ENCODE data around the gene CDK12.
"Not testable (repeated sequence)": the region's sequence is repeated elsewhere in the genome, so short reads cannot be mapped to it uniquely, and the experiment has no call there.

Gene CDK12

DNA sequence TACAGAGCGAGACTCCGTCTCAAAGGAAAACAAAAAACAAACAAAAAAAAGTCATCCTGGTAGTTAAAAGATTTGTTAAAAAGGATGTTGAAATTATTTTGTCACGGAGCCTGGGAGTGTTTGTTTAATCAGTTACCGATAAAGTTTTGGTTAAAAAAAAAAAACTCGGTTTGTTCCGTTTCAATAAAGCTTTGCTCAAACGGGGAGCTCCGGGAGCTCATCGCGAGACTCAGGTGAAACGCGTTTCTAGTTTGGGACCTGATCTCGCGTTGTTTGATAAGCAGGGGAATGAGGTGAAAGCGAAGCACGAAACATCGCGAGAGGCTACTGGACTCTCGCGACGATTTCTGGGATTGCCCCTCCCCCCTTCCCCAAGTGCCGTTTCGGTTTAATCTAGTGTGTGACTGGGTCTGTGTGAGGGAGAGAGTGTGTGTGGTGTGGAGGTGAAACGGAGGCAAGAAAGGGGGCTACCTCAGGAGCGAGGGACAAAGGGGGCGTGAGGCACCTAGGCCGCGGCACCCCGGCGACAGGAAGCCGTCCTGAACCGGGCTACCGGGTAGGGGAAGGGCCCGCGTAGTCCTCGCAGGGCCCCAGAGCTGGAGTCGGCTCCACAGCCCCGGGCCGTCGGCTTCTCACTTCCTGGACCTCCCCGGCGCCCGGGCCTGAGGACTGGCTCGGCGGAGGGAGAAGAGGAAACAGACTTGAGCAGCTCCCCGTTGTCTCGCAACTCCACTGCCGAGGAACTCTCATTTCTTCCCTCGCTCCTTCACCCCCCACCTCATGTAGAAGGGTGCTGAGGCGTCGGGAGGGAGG, at the start of gene CDK12:
Gene CDK12, plus strand, starts transcription at position 374 of the 813 bp plus-strand sequence. CDS start 586 bp downstream, outside the sequence.
- TF ChIP-seq, protein P1, sequence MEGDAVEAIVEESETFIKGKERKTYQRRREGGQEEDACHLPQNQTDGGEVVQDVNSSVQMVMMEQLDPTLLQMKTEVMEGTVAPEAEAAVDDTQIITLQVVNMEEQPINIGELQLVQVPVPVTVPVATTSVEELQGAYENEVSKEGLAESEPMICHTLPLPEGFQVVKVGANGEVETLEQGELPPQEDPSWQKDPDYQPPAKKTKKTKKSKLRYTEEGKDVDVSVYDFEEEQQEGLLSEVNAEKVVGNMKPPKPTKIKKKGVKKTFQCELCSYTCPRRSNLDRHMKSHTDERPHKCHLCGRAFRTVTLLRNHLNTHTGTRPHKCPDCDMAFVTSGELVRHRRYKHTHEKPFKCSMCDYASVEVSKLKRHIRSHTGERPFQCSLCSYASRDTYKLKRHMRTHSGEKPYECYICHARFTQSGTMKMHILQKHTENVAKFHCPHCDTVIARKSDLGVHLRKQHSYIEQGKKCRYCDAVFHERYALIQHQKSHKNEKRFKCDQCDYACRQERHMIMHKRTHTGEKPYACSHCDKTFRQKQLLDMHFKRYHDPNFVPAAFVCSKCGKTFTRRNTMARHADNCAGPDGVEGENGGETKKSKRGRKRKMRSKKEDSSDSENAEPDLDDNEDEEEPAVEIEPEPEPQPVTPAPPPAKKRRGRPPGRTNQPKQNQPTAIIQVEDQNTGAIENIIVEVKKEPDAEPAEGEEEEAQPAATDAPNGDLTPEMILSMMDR (IDR thresholded peaks at IDR 0.05; ENCODE audit: insufficient read depth, missing control alignments): no peak
- DNase-seq (ENCODE audit: insufficient read length, low spot score): peak; percentile 78
- FAIRE-seq: no peak

DNA sequence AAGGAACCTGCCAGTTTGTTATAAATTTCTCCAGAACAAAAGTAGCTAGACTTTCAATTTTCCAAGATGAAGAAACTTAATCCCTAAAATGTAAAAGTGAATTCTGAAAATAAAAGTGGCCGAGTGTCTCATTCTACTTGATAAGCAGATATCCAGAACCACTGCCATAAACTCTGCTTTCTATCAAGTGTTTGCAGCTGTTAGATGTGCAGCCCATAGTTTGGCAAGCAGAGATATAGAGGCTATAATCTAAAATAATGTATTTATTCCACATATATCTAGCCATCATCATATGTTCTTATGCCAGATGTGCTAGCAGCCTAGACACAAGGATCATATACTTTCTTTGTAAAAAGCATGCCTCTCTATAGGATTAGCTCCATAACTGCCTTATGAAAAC, 45.1 kb upstream of the CDK12 start:
- TF ChIP-seq, protein P1 (IDR thresholded peaks at IDR 0.05; ENCODE audit: insufficient read depth, missing control alignments): no peak
- no peak for FAIRE-seq
- no peak for DNase-seq (ENCODE audit: insufficient read length, low spot score)

DNA sequence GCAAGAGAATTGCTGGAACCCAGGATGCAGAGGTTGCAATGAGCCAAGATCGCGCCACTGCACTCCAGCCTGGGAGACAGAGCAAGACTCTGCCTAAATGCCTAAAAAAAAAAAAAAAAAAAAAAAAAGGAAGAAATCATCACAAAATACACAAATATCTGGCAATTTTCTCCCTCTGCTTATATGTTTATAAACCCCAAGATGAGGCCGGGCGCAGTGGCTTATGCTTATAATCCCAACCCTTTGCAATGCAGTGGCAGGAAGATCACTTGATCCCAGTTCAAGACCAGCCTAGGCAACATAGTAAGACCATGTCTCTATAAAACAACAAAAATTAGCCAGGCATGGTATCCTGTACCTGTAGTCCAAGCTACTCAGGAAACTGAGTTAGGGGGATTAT, 31.7 kb upstream of the CDK12 start:
- no peak for FAIRE-seq

DNA sequence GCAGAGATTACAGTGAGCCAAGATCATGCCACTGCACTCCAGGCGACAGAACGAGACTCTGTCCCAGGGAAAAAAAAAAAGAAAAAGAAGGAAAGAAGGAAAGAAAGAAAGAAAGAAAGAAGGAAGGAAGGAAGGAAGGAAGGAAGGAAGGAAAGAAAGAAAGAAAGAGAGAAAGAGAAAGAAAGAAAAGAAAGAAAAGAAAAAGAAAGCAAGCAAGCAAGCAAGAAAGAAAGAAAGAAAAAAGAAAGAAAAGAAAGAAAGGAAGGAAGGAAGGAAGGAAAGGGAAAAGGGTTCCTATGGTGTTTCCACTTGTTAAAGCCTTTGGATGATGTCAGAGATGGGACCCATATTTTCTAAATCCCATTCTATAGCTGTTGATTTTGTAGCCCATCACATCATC, 21.4 kb upstream of the CDK12 start:
- DNase-seq (ENCODE audit: insufficient read length, low spot score); FAIRE-seq: not testable (repeated sequence)

More for the DNA sequence above, 31.7 kb upstream of the CDK12 start:
- DNase-seq (ENCODE audit: insufficient read length, low spot score): no peak
- TF ChIP-seq, protein P1 (IDR thresholded peaks at IDR 0.05; ENCODE audit: insufficient read depth, missing control alignments): no peak

DNA sequence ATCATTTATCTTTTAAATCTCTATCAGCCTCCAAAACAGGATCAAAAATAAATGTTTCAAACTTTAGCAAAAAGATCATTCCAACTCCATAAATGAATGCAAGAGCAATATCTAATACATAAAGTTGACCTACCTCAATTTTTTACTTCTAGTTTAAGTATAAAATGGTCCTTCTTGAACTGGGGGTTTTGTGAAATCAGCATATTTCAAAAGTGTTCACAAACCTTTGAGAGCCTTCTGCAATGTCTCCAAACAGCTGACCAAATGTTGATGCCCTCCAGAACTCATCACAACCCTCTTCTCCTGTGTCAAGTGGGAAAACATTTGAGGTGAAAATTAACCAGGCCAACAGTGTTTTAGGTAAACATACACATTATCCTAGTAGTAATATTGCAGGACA, 18.0 kb upstream of the CDK12 start:
- TF ChIP-seq, protein P1 (IDR thresholded peaks at IDR 0.05; ENCODE audit: insufficient read depth, missing control alignments): no peak
- DNase-seq (ENCODE audit: insufficient read length, low spot score) (no peak), FAIRE-seq (no peak)

DNA sequence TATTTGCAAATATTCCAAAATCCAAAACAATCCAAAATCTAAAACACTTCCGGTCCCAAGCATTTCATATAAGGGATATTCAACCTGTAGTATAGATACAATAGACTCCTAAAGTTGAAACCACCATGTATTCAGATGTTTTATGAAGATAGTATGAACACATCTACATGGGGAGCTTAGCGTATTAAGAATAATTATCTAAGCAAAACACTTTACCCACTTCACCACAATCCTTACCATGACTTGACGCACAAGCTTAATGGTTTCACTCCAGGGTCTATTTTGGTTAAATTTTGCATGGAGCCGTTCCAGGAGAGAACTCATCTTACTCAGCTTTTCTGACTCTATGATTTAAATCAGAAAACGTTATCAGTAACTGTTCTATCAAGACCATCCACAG, 13.7 kb upstream of the CDK12 start:
- TF ChIP-seq, protein P1 (IDR thresholded peaks at IDR 0.05; ENCODE audit: insufficient read depth, missing control alignments): no peak
- FAIRE-seq: no peak

DNA sequence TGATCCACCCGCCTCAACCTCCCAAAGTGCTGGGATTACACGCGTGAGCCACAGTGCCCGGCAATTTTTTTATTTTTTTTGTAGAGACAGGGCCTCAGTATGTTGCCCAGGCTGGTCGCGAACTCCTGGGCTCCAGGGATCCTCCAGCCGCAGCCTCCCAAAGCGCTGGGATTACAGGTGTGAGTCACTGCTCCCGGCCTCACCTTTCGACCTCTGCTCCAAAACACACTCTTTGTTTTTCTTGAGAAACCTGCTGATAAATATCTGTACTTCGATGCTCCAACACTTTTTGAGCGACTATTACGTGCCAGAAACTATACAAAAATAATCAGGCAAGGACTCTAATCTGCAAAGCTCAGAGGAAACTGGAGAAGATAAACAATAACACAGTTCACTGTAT, 11.2 kb upstream of the CDK12 start:
- FAIRE-seq (no peak), DNase-seq (ENCODE audit: insufficient read length, low spot score) (no peak)
- TF ChIP-seq, protein P1 (IDR thresholded peaks at IDR 0.05; ENCODE audit: insufficient read depth, missing control alignments): no peak

More for the DNA sequence above, 13.7 kb upstream of the CDK12 start:
- DNase-seq (ENCODE audit: insufficient read length, low spot score): no peak

Data from D721Med (cell line).